GM23338 (cell line): ENCODE data around the gene VPS37C. TPM values are rescaled to one million over a fixed set of nuclear protein-coding genes. Genes with fewer than 3 reads are reported as not detected.

ENCODE experiments used
- ATAC-seq: fragments of 200-7000 bp; cut with Tn5 transposase; 3 replicates; pipeline ENCODE4 v1.9.1; 2020
- DNase-seq: peaks from one replicate; pipeline ENCODE4 v3.0.0-alpha.2; 2015; ENCODE audit warnings: low spot score
- H2AFZ ChIP-seq: fragments of 200-600 bp; sonication (generic); 2 replicates; pipeline ENCODE4 v1.8.0; 2016; ENCODE audit warnings: antibody characterized with exemption, mild to moderate bottlenecking, moderate library complexity
- H3F3A ChIP-seq: fragments of 200-600 bp; sonication (generic); replicated peaks from 2 replicates; pipeline ENCODE4 v1.8.0; 2017; ENCODE audit warnings: antibody characterized with exemption, mixed run types, low read depth
- H3K27ac ChIP-seq: fragments of 200-600 bp; sonication (generic); 2 replicates; pipeline ENCODE4 v1.6.1; 2016; ENCODE audit warnings: low read depth
- H3K27me3 ChIP-seq: fragments of 200-600 bp; sonication (generic); 2 replicates; pipeline ENCODE4 v1.8.0; 2016; ENCODE audit warnings: mild to moderate bottlenecking, mixed run types, moderate library complexity; ENCODE audit not compliant: insufficient read depth
- H3K36me3 ChIP-seq: fragments of 200-600 bp; sonication (generic); 2 replicates; pipeline ENCODE4 v1.8.0; 2016; ENCODE audit warnings: mild to moderate bottlenecking; ENCODE audit not compliant: insufficient read depth
- H3K4me1 ChIP-seq: fragments of 200-600 bp; sonication (generic); 2 replicates; pipeline ENCODE4 v1.8.0; 2016; ENCODE audit warnings: mild to moderate bottlenecking, moderate library complexity; ENCODE audit not compliant: insufficient read depth
- H3K4me2 ChIP-seq: fragments of 200-600 bp; sonication (generic); 2 replicates; pipeline ENCODE4 v1.7.1; 2017; ENCODE audit warnings: mixed run types
- H3K4me3 ChIP-seq: fragments of 200-600 bp; sonication (generic); 2 replicates; pipeline ENCODE4 v1.6.1; 2016; ENCODE audit warnings: mixed run types
- H3K79me2 ChIP-seq: fragments of 200-600 bp; sonication (generic); replicated peaks from 2 replicates; pipeline ENCODE4 v1.8.0; 2017; ENCODE audit warnings: mild to moderate bottlenecking; ENCODE audit not compliant: insufficient read depth
- H3K9me2 ChIP-seq: fragments of 200-600 bp; sonication (generic); 2 replicates; pipeline ENCODE4 v1.8.0; 2017; ENCODE audit not compliant: insufficient read depth
- H4K20me1 ChIP-seq: fragments of 200-600 bp; sonication (generic); replicated peaks from 2 replicates; pipeline ENCODE4 v1.8.0; 2017; ENCODE audit warnings: mild to moderate bottlenecking; ENCODE audit not compliant: insufficient read depth
- H3K27ac Mint-ChIP-seq: 2 replicates; pipeline ENCODE4 v1.8.0; 2020; ENCODE audit warnings: inconsistent platforms, mild to moderate bottlenecking, moderate library complexity, mixed read lengths
- H3K27me3 Mint-ChIP-seq: 3 replicates; pipeline ENCODE4 v1.8.0; 2022; ENCODE audit warnings: low read depth, mild to moderate bottlenecking, moderate library complexity, mixed read lengths, inconsistent platforms; ENCODE audit not compliant: insufficient read depth, poor library complexity
- H3K36me3 Mint-ChIP-seq: 3 replicates; pipeline ENCODE4 v1.8.0; 2021; ENCODE audit warnings: low read depth, mild to moderate bottlenecking, inconsistent platforms, moderate library complexity, mixed read lengths
- H3K4me1 Mint-ChIP-seq: 3 replicates; pipeline ENCODE4 v1.8.0; 2020; ENCODE audit warnings: mild to moderate bottlenecking, inconsistent platforms, mixed read lengths
- H3K4me3 Mint-ChIP-seq: 3 replicates; pipeline ENCODE4 v1.8.0; 2021; ENCODE audit warnings: moderate library complexity, mild to moderate bottlenecking, inconsistent platforms, mixed read lengths
- H3K9me3 Mint-ChIP-seq: 3 replicates; pipeline ENCODE4 v1.8.0; 2020; ENCODE audit warnings: moderate library complexity, mild to moderate bottlenecking, inconsistent platforms, mixed read lengths
- CTCF ChIP-seq, 2 experiments: fragments of 200-600 bp in 1 of 2; sonication (generic) in 1 of 2; conservative IDR thresholded peaks; 2 replicates each; pipeline versions ENCODE4 v1.5.1 to v1.6.1; 2016 to 2017; ENCODE audit warnings: antibody characterized with exemption in 2 of 2, low read depth in 2 of 2, mild to moderate bottlenecking in 2 of 2, moderate library complexity in 1 of 2
- ETS1 ChIP-seq: IDR thresholded peaks from 2 replicates; pipeline ENCODE4 v1.6.1; 2016; ENCODE audit warnings: antibody characterized with exemption
- EZH2phosphoT487 ChIP-seq: fragments of 200-600 bp; sonication (generic); IDR thresholded peaks from one replicate; pipeline ENCODE4 v1.8.1; 2018; ENCODE audit warnings: antibody characterized with exemption; ENCODE audit not compliant: unreplicated experiment
- NANOG ChIP-seq: IDR thresholded peaks from 2 replicates; pipeline ENCODE4 v1.6.1; 2016; ENCODE audit warnings: antibody characterized with exemption, borderline replicate concordance
- POLR2AphosphoS5 ChIP-seq: IDR thresholded peaks from 2 replicates; pipeline ENCODE4 v1.6.1; 2016; ENCODE audit warnings: antibody characterized with exemption, low read depth
- REST ChIP-seq: IDR thresholded peaks from one replicate; pipeline ENCODE4 v1.6.1; 2018; ENCODE audit warnings: antibody characterized with exemption; ENCODE audit not compliant: unreplicated experiment
- ZNF114 ChIP-seq: fragments of 250-450 bp; sonication (Bioruptor Pico); IDR thresholded peaks from 2 replicates; pipeline ENCODE4 v1.5.0; 2020; ENCODE audit warnings: mild to moderate bottlenecking, moderate library complexity
- ZNF462 ChIP-seq: fragments of 250-450 bp; sonication (Bioruptor Pico); IDR thresholded peaks from 2 replicates; pipeline ENCODE4 v1.5.0; 2020; ENCODE audit warnings: mild to moderate bottlenecking, moderate library complexity
- polyA plus RNA-seq: library from polyadenylated mRNA; unstranded; fragments of >200 nt; fragmentation: Nextera tagmentation; extraction: Ambion mirVana; gene quantifications from 2 replicates; pipeline ENCODE4 v1.2.1, GENCODE V29; 2016
- total RNA-seq: library from RNA; depleted of rRNA; stranded (reverse); fragments of >200 nt; shearing (Covaris generic); gene quantifications from 2 replicates; pipeline ENCODE4 v1.2.3, GENCODE V29; 2014

Gene VPS37C
- total and polyA plus RNA-seq, 2 experiments from 2014 or later: 8.8 to 19.4 TPM

GRCh38 chr11:61119055-61119454, 42.2 kb downstream of the VPS37C start:
- Histone ChIP-seq H3K27ac (no peak overlapping the region), H4K20me1 (no peaks in the 10 kb centered on the region), H3K4me3 (no peak overlapping the region), H3K36me3 (no peaks in the 10 kb centered on the region), H3K79me2 (no peaks in the 10 kb centered on the region), H3K9me2 (no peaks in the 10 kb centered on the region), H3K4me2 (no peak overlapping the region), H3K4me1 (no peaks in the 10 kb centered on the region), H2AFZ (no peak overlapping the region), H3F3A (no peaks in the 10 kb centered on the region), H3K27me3 (no peaks in the 10 kb centered on the region)
- Mint-ChIP-seq H3K9me3 (no peaks in the 10 kb centered on the region), H3K4me3 (no peak overlapping the region), H3K27ac (no peak overlapping the region), H3K36me3 (no peaks in the 10 kb centered on the region), H3K4me1 (no peaks in the 10 kb centered on the region), H3K27me3 (no peaks in the 10 kb centered on the region)
- ATAC-seq (peak; percentile 61), DNase-seq (no peak)
- TF ChIP-seq ZNF114: no peak
- TF ChIP-seq CTCF (conservative IDR thresholded peaks at IDR 0.05; ENCODE audit: low read depth in 2 of 2): 0 out of 4 replicates have a peak, but pooled peaks of 1 of the 2 experiments have one; percentile 6
- no peak for TF ChIP-seq REST
- no peak for TF ChIP-seq POLR2AphosphoS5
- TF ChIP-seq EZH2phosphoT487: no peak

GRCh38 chr11:61118406-61118805, 42.8 kb downstream of the VPS37C start:
- H3K9me3 Mint-ChIP-seq: no peaks in the 10 kb centered on the region
- TF ChIP-seq ZNF114 (no peak), NANOG (no peak), ETS1 (no peak), ZNF462 (CRISPR knock-in tag) (no peak)

More at GRCh38 chr11:61118406-61118805, 42.8 kb downstream of the VPS37C start:
- Histone ChIP-seq H2AFZ (no peak overlapping the region), H3F3A (no peaks in the 10 kb centered on the region), H3K27ac (no peak overlapping the region), H3K27me3 (no peaks in the 10 kb centered on the region), H3K36me3 (no peaks in the 10 kb centered on the region), H3K4me3 (no peak overlapping the region), H3K9me2 (no peaks in the 10 kb centered on the region), H3K4me1 (no peaks in the 10 kb centered on the region), H4K20me1 (no peaks in the 10 kb centered on the region), H3K79me2 (no peaks in the 10 kb centered on the region), H3K4me2 (no peak overlapping the region)
- ATAC-seq: no peak
- peaks cover 3% of the 10 kb centered on the region for H3K27me3 Mint-ChIP-seq
- DNase-seq: no peak
- H3K36me3 Mint-ChIP-seq: no peaks in the 10 kb centered on the region
- no peak overlapping the region for H3K4me3 Mint-ChIP-seq
- H3K4me1 Mint-ChIP-seq: no peaks in the 10 kb centered on the region
- no peak overlapping the region for H3K27ac Mint-ChIP-seq
